ENCODE results near the gene GLE1. TPM values are rescaled to one million over a fixed set of nuclear protein-coding genes. Genes with fewer than 3 reads are reported as not detected.

GLE1 gene

Small RNAs within 50 kb of the gene (small RNA-seq; reads per million reads assigned to genes)
- not detected for gene RNU7-171P (ENCODE audit: insufficient read depth)
